ENCODE measurements around the gene ZNF771.

Gene ZNF771

GRCh38 chr16:30369938-30370455 lies 37.4 kb upstream of the ZNF771 start:
- no peak for TF ChIP-seq GATA1 (IDR thresholded peaks at IDR 0.05; ENCODE audit: low read depth, low read length)
- TF ChIP-seq POLR2A (IDR thresholded peaks at IDR 0.05; ENCODE audit: low read length): no peak
- DNase-seq: no peak

GRCh38 chr16:30370456-30371247 lies 36.8 kb upstream of the ZNF771 start, which contains the start of gene TBC1D10B:
TSS of gene TBC1D10B (minus strand) at chr16:30370494. CDS start at chr16:30370183, 311 bp downstream.
- TF ChIP-seq GATA1 (IDR thresholded peaks at IDR 0.05; ENCODE audit: low read depth, low read length): no peak
- peak; percentile 54 for TF ChIP-seq POLR2A (IDR thresholded peaks at IDR 0.05; ENCODE audit: low read length)
- DNase-seq: peak; percentile 100

GRCh38 chr16:30371248-30371816 lies 36.1 kb upstream of the ZNF771 start:
- DNase-seq: no peak
- TF ChIP-seq GATA1 (IDR thresholded peaks at IDR 0.05; ENCODE audit: low read depth, low read length): no peak
- no peak for TF ChIP-seq POLR2A (IDR thresholded peaks at IDR 0.05; ENCODE audit: low read length)

GRCh38 chr16:30372038-30372712 lies 35.2 kb upstream of the ZNF771 start:
- TF ChIP-seq POLR2A (IDR thresholded peaks at IDR 0.05; ENCODE audit: low read length): no peak
- no peak for TF ChIP-seq GATA1 (IDR thresholded peaks at IDR 0.05; ENCODE audit: low read depth, low read length)
- DNase-seq: peak in 1 of 2 experiments; percentile 62

GRCh38 chr16:30372725-30373124 lies 34.7 kb upstream of the ZNF771 start:
- TF ChIP-seq GATA1 (IDR thresholded peaks at IDR 0.05; ENCODE audit: low read depth, low read length) (no peak), POLR2A (IDR thresholded peaks at IDR 0.05; ENCODE audit: low read length) (no peak)
- DNase-seq: no peak

- TF ChIP-seq POLR2A (IDR thresholded peaks at IDR 0.05; ENCODE audit: low read length) (no peak), GATA1 (IDR thresholded peaks at IDR 0.05; ENCODE audit: low read depth, low read length) (no peak)
- DNase-seq: no peak
Observed at GRCh38 chr16:30374538-30374937, 32.9 kb upstream of the ZNF771 start, which contains the start of gene MYL11. TSS of gene MYL11 (plus strand) at chr16:30374802. CDS start at chr16:30374858, 56 bp downstream.

- TF ChIP-seq POLR2A (IDR thresholded peaks at IDR 0.05; ENCODE audit: low read length): no peak
- TF ChIP-seq GATA1 (IDR thresholded peaks at IDR 0.05; ENCODE audit: low read depth, low read length): no peak
- DNase-seq: no peak
Observed at GRCh38 chr16:30375864-30376263, 31.5 kb upstream of the ZNF771 start.

- DNase-seq: no peak
- TF ChIP-seq GATA1 (IDR thresholded peaks at IDR 0.05; ENCODE audit: low read depth, low read length) (no peak), POLR2A (IDR thresholded peaks at IDR 0.05; ENCODE audit: low read length) (no peak)
Observed at GRCh38 chr16:30376461-30376902, 30.9 kb upstream of the ZNF771 start.

- no peak for TF ChIP-seq GATA1 (IDR thresholded peaks at IDR 0.05; ENCODE audit: low read depth, low read length)
- no peak for DNase-seq
Observed at GRCh38 chr16:30377050-30377811, 30.2 kb upstream of the ZNF771 start.

- peak; percentile 93 to 94 for DNase-seq
- TF ChIP-seq POLR2A (IDR thresholded peaks at IDR 0.05; ENCODE audit: low read length) (peak; percentile 65), GATA1 (IDR thresholded peaks at IDR 0.05; ENCODE audit: low read depth, low read length) (no peak)
Observed at GRCh38 chr16:30377812-30378235, 29.6 kb upstream of the ZNF771 start.

- TF ChIP-seq POLR2A (IDR thresholded peaks at IDR 0.05; ENCODE audit: low read length) (peak; percentile 62), GATA1 (IDR thresholded peaks at IDR 0.05; ENCODE audit: low read depth, low read length) (no peak)
- DNase-seq: peak; percentile 99 to 100
Observed at GRCh38 chr16:30378236-30379157, 28.9 kb upstream of the ZNF771 start.

GRCh38 chr16:30379158-30379783 lies 28.1 kb upstream of the ZNF771 start:
- TF ChIP-seq POLR2A (IDR thresholded peaks at IDR 0.05; ENCODE audit: low read length): no peak
- no peak for TF ChIP-seq GATA1 (IDR thresholded peaks at IDR 0.05; ENCODE audit: low read depth, low read length)
- no peak for DNase-seq
